HCT116 (cell line): ENCODE measurements around the gene OR10AD1. TPM values are rescaled to one million over a fixed set of nuclear protein-coding genes. Genes with fewer than 3 reads are reported as not detected.
"Not testable (repeated sequence)": the region's sequence is repeated elsewhere in the genome, so short reads cannot be mapped to it uniquely, and the experiment has no call there.

ENCODE experiments used
- ATAC-seq: fragments of 200-7000 bp; cut with Tn5 transposase; 2 replicates; pipeline ENCODE4 v1.9.1; 2020; ENCODE audit warnings: mild to moderate bottlenecking, moderate library complexity
- BruUV-seq: library from RNA; stranded (reverse); fragments of 400-500 nt; replicated peaks from 2 replicates; lab custom pipeline; 2021; lab: Mats Ljungman, UMichigan
- CTCF ChIA-PET: fragments of 300-600 bp; sonication (Branson Sonifier 250); formaldehyde crosslinking; loops from one replicate; lab custom pipeline; 2021; ENCODE audit warnings: antibody characterized with exemption; lab: Charles Lee
- POLR2A ChIA-PET: fragments of 300-600, 350-600 bp; sonication (Branson Sonifier 250); formaldehyde crosslinking; loops from one replicate; lab custom pipeline; 2021; ENCODE audit warnings: antibody characterized with exemption; lab: Charles Lee
- RAD21 ChIA-PET, 2 experiments: fragments of 300-600 bp; sonication (Branson Sonifier 250); formaldehyde crosslinking; loops; one replicate each; lab custom pipeline; 2023; ENCODE audit warnings: low total read pairs in 2 of 2; ENCODE audit not compliant: uncharacterized antibody in 2 of 2, unreplicated experiment in 2 of 2, low non-redundant PET in 1 of 2; lab: Charles Lee
- DNase-seq: peaks from one replicate; pipeline ENCODE4 v3.0.0-alpha.2; 2010; ENCODE audit warnings: low read depth, low spot score
- H2AFZ ChIP-seq: fragments of 200-600 bp; shearing (Covaris generic), sonication (generic); 2 replicates; pipeline ENCODE4 v1.6.1; 2017; ENCODE audit warnings: low read depth, mixed run types, mixed read lengths, antibody characterized with exemption, low read length; ENCODE audit not compliant: poor library complexity, severe bottlenecking
- H3K27ac ChIP-seq: 2 replicates; pipeline ENCODE4 v1.5.1; 2012; ENCODE audit warnings: low read depth, low read length
- H3K27me3 ChIP-seq: fragments of 200-600 bp; sonication (generic); 2 replicates; pipeline ENCODE4 v1.6.1; 2016; ENCODE audit warnings: mixed run types, low read length, mixed read lengths; ENCODE audit not compliant: insufficient read depth
- H3K36me3 ChIP-seq, 2 experiments: fragments of 200-500 bp in 1 of 2; fragments of 200-600 bp in 1 of 2; sonication (Bioruptor generic) in 1 of 2; sonication (generic) in 1 of 2; 2 replicates each; pipeline versions ENCODE4 v1.5.1 to v1.6.1; 2014 to 2016; ENCODE audit warnings: low read length in 2 of 2, inconsistent platforms in 1 of 2, mixed read lengths in 1 of 2, mixed run types in 1 of 2; ENCODE audit not compliant: insufficient read depth in 2 of 2, control insufficient read depth in 1 of 2
- H3K4me1 ChIP-seq, 2 experiments: fragments of 200-600 bp in 1 of 2; sonication (generic) in 1 of 2; 2 replicates each; pipeline versions ENCODE4 v1.5.1 to v1.6.1; 2012 to 2017; ENCODE audit warnings: low read length in 2 of 2, inconsistent platforms in 1 of 2, mild to moderate bottlenecking in 1 of 2, mixed read lengths in 1 of 2, mixed run types in 1 of 2, moderate library complexity in 1 of 2; ENCODE audit not compliant: insufficient read depth in 2 of 2, control insufficient read depth in 1 of 2
- H3K4me2 ChIP-seq: fragments of 200-600 bp; sonication (generic); 2 replicates; pipeline ENCODE4 v1.6.1; 2017; ENCODE audit warnings: mixed run types, low read length, mixed read lengths
- H3K4me3 ChIP-seq, 2 experiments: fragments of 200-600 bp in 1 of 2; sonication (generic) in 1 of 2; replicated peaks in 1 of 2; 2 replicates each; pipeline ENCODE4 v1.5.1; 2011 to 2016; ENCODE audit warnings: low read length in 2 of 2, control low read depth in 1 of 2, low read depth in 1 of 2, mild to moderate bottlenecking in 1 of 2, mixed read lengths in 1 of 2, mixed run types in 1 of 2
- H3K79me2 ChIP-seq: fragments of 200-600 bp; sonication (generic); 2 replicates; pipeline ENCODE4 v1.6.1; 2017; ENCODE audit warnings: mild to moderate bottlenecking, mixed run types, low read length, moderate library complexity, mixed read lengths; ENCODE audit not compliant: insufficient read depth
- H3K9ac ChIP-seq: fragments of 200-600 bp; sonication (generic); 2 replicates; pipeline ENCODE4 v1.6.1; 2016; ENCODE audit warnings: low read length, mixed read lengths
- H3K9me2 ChIP-seq: fragments of 200-600 bp; sonication (generic), shearing (Covaris generic); 2 replicates; pipeline ENCODE4 v1.6.1; 2017; ENCODE audit warnings: mixed run types, mild to moderate bottlenecking, moderate library complexity; ENCODE audit not compliant: insufficient read depth
- H3K9me3 ChIP-seq, 2 experiments: fragments of 200-500 bp in 1 of 2; fragments of 200-600 bp in 1 of 2; sonication (Bioruptor generic) in 1 of 2; sonication (generic) in 1 of 2; 2 replicates each; pipeline ENCODE4 v1.6.1; 2014 to 2017; ENCODE audit warnings: low read length in 2 of 2, mixed read lengths in 2 of 2, inconsistent platforms in 1 of 2, low read depth in 1 of 2, mild to moderate bottlenecking in 1 of 2, mixed run types in 1 of 2, moderate library complexity in 1 of 2; ENCODE audit not compliant: control insufficient read depth in 1 of 2, insufficient read depth in 1 of 2
- H4K20me1 ChIP-seq: fragments of 200-600 bp; sonication (generic), shearing (Covaris generic); 2 replicates; pipeline ENCODE4 v1.6.1; 2017; ENCODE audit warnings: mixed run types, mild to moderate bottlenecking, moderate library complexity; ENCODE audit not compliant: insufficient read depth
- CBX3 ChIP-seq: IDR thresholded peaks from 2 replicates; pipeline ENCODE4 v1.6.1; 2012; ENCODE audit warnings: low read depth
- EGR1 ChIP-seq: IDR thresholded peaks from 2 replicates; pipeline ENCODE4 v1.6.1; 2012; ENCODE audit warnings: low read depth
- ELF1 ChIP-seq: IDR thresholded peaks from 2 replicates; pipeline ENCODE4 v1.6.1; 2012; ENCODE audit warnings: low read depth, borderline replicate concordance
- EZH2 ChIP-seq: fragments of 200-600 bp; sonication (generic); IDR thresholded peaks from 2 replicates; pipeline ENCODE4 v1.6.1; 2017; ENCODE audit warnings: antibody characterized with exemption, mixed run types
- EZH2phosphoT487 ChIP-seq: fragments of 200-600 bp; IDR thresholded peaks from 2 replicates; pipeline ENCODE4 v1.6.1; 2018; ENCODE audit warnings: antibody characterized with exemption, borderline replicate concordance
- JUND ChIP-seq: IDR thresholded peaks from 2 replicates; pipeline ENCODE4 v1.6.1; 2012
- POLR2A ChIP-seq: IDR thresholded peaks from 2 replicates; pipeline ENCODE4 v1.7.0; 2011; ENCODE audit warnings: borderline replicate concordance; ENCODE audit not compliant: insufficient read depth, insufficient read length; ENCODE audit errors: extremely low read depth
- POLR2AphosphoS5 ChIP-seq: IDR thresholded peaks from 2 replicates; pipeline ENCODE4 v1.6.1; 2011; ENCODE audit warnings: mild to moderate bottlenecking, low read depth, low read length, moderate library complexity
- RAD21 ChIP-seq: IDR thresholded peaks from 2 replicates; pipeline ENCODE4 v1.6.1; 2012; ENCODE audit warnings: low read depth, mild to moderate bottlenecking
- SIN3A ChIP-seq: IDR thresholded peaks from 2 replicates; pipeline ENCODE4 v1.6.1; 2012; ENCODE audit warnings: low read depth
- SP1 ChIP-seq: IDR thresholded peaks from 2 replicates; pipeline ENCODE4 v1.6.1; 2012; ENCODE audit warnings: low read depth
- SRF ChIP-seq: IDR thresholded peaks from 2 replicates; pipeline ENCODE4 v1.6.1; 2012; ENCODE audit warnings: low read depth
- TCF7L2 ChIP-seq: IDR thresholded peaks from 2 replicates; pipeline ENCODE4 v1.7.0; 2011; ENCODE audit warnings: borderline replicate concordance, inconsistent platforms; ENCODE audit not compliant: insufficient read depth, insufficient read length; ENCODE audit errors: extremely low read depth
- YY1 ChIP-seq: IDR thresholded peaks from 2 replicates; pipeline ENCODE4 v1.6.1; 2011; ENCODE audit warnings: low read length, low read depth, moderate library complexity, mild to moderate bottlenecking; ENCODE audit not compliant: insufficient replicate concordance; ENCODE audit errors: extremely low read depth
- intact Hi-C: fragments of 100-400 bp; cut with micrococcal nuclease; formaldehyde crosslinking; loops from 2 replicates; pipeline ENCODE4 v1.10.0; 2022
- total RNA-seq: library from RNA; stranded (reverse); gene quantifications from one replicate; pipeline ENCODE4 v1.2.1, GENCODE V29; 2021; ENCODE audit not compliant: unreplicated experiment
- TF ChIP-seq, protein P1 (sequence below): IDR thresholded peaks from 2 replicates; pipeline ENCODE4 v1.6.1; 2012

Gene OR10AD1
- total RNA-seq, 1 experiment from 2014 or later = not detected

DNA sequence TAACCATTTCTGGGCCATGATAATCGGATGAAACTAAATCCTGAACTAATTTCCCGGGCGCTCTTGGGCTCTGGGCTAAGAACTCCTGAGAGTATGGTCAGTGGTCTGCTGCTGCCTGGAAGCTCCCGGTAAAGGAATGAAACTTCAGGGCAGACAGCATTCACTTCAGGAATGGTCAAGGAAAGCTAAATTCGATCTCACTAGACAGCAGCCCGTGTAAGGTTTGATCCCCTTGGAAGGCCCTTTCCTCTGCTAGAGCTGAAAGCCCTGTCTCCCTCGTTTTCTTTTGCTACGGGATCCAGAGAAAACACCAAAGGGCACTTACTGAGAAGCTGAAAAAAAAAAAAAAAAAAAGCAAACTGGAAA, 46.5 kb downstream of the OR10AD1 start:
- DNase-seq (no peak), ATAC-seq (no peak)
- H3K4me1 ChIP-seq = peaks cover 8% of the 10 kb centered on the region in 2 experiments
- H3K27me3 ChIP-seq = no peaks in the 10 kb centered on the region
- ChIA-PET CTCF (no interaction called here), RAD21 (no interaction called here), POLR2A (interaction anchor here (1.1 kb wide), 1 partner anchor 252 kb away, joined by 4 read pairs; the partner anchor contains the start of gene VDR)
- H4K20me1 ChIP-seq = no peaks in the 10 kb centered on the region
- H3K4me3 ChIP-seq = peak overlapping the region; percentile 83 to 98
- intact Hi-C loops = loop anchor here (5.0 kb wide), 1 partner anchor 49 kb away; the partner anchor contains the start of gene SENP1
- peak overlapping the region; percentile 83 for H3K4me2 ChIP-seq
- H3K9me2 ChIP-seq = no peaks in the 10 kb centered on the region
- BruUV-seq = no TSS peak
- H3K9ac ChIP-seq = peak overlapping the region; percentile 64
- H3K36me3 ChIP-seq = no peaks in the 10 kb centered on the region
- H3K79me2 ChIP-seq = 0 out of 2 replicates have a peak, but pooled peaks cover 4% of the 10 kb centered on the region
- H3K27ac ChIP-seq = peak overlapping the region; percentile 1; the same call in 1 of the 2 replicates
- no peaks in the 10 kb centered on the region for H3K9me3 ChIP-seq
- TF ChIP-seq, protein P1, sequence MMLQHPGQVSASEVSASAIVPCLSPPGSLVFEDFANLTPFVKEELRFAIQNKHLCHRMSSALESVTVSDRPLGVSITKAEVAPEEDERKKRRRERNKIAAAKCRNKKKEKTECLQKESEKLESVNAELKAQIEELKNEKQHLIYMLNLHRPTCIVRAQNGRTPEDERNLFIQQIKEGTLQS = no peak
- TF ChIP-seq POLR2A (no peak), EZH2 (no peak), SP1 (no peak), CBX3 (no peak), SRF (no peak), TCF7L2 (no peak), RAD21 (no peak), JUND (no peak), POLR2AphosphoS5 (no peak), YY1 (no peak), ELF1 (no peak), EZH2phosphoT487 (no peak), SIN3A (no peak), EGR1 (no peak)
- H2AFZ ChIP-seq = no peak overlapping the region

DNA sequence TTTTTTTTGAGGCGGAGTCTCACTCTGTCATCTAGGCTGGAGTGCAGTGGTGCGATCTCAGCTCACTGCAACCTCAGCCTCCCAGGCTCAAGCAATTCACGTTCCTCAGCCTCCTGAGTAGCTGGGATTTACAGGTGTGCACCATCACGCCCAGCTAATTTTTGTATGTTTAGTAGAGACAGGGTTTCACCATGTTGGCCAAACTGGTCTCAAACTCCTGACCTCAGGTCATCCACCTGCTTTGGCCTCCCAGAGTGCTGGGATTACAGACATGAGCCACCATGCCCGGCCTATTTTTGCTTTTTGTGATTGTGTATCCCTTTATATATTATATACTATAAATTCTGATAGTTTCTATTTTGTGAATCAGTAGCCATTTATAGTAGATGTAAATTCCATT, 47.3 kb downstream of the OR10AD1 start:
- H3K9me3 ChIP-seq, RAD21 ChIA-PET, H2AFZ ChIP-seq, H3K4me1 ChIP-seq, H3K4me3 ChIP-seq, H3K4me2 ChIP-seq, POLR2A ChIA-PET, H3K79me2 ChIP-seq, H3K9me2 ChIP-seq, H3K27ac ChIP-seq, H4K20me1 ChIP-seq, H3K27me3 ChIP-seq, BruUV-seq, H3K36me3 ChIP-seq, DNase-seq, ATAC-seq, CTCF ChIA-PET, H3K9ac ChIP-seq: not testable (repeated sequence)
- intact Hi-C loops = loop anchor here (5.0 kb wide), 1 partner anchor 48 kb away; the partner anchor contains the start of gene SENP1

Other genes with a start within 250 kb of the OR10AD1 start
- gene TMEM106C, start 239.7 kb downstream of the OR10AD1 start, total RNA-seq = 94.7 TPM
- 0.22 TPM for gene COL2A1, start 198.8 kb downstream of the OR10AD1 start, total RNA-seq
- 17.7 TPM for gene SENP1, start 97.2 kb downstream of the OR10AD1 start, total RNA-seq
- gene PFKM, start 83.9 kb downstream of the OR10AD1 start, total RNA-seq = 144 TPM
- gene ASB8, start 45.8 kb downstream of the OR10AD1 start, total RNA-seq = 14.0 TPM
- gene CCDC184, start 19.6 kb downstream of the OR10AD1 start, total RNA-seq = 0.34 TPM
- 12.1 TPM for gene ZNF641, start 147.6 kb upstream of the OR10AD1 start, total RNA-seq